SK-N-SH (cell line): ENCODE measurements around the gene KCNG4. TPM values are rescaled to one million over a fixed set of nuclear protein-coding genes. Genes with fewer than 3 reads are reported as not detected.

Experiments used
- CTCF ChIA-PET: fragments of 300-600, 350-600 bp; formaldehyde crosslinking; extraction: SDS; loops from one replicate; lab custom pipeline; 2021; lab: Yijun Ruan, JAX
- POLR2A ChIA-PET: fragments of 350-600 bp; sonication (Branson Sonifier 250); formaldehyde crosslinking; extraction: SDS; loops from one replicate; lab custom pipeline; 2020; ENCODE audit warnings: antibody characterized with exemption, inconsistent platforms; lab: Yijun Ruan, JAX
- DNase-seq: peaks from one replicate; pipeline ENCODE4 v3.0.0; 2012
- H2AFZ ChIP-seq: fragments of 200-600 bp; sonication (generic); 2 replicates; pipeline ENCODE4 v1.8.1; 2016; ENCODE audit warnings: antibody characterized with exemption, mild to moderate bottlenecking, low read depth
- H3F3A ChIP-seq: fragments of 200-600 bp; sonication (generic); replicated peaks from 2 replicates; pipeline ENCODE3; 2016; ENCODE audit warnings: antibody characterized with exemption, mild to moderate bottlenecking; ENCODE audit not compliant: insufficient read depth
- H3K27ac ChIP-seq, 2 experiments: fragments of 200-500 bp in 1 of 2; fragments of 200-600 bp in 1 of 2; sonication (Bioruptor generic) in 1 of 2; sonication (generic), shearing (Covaris generic) in 1 of 2; 2 replicates each; pipeline versions ENCODE4 v1.5.1 to v1.6.1; 2014 to 2016; ENCODE audit warnings: low read depth in 2 of 2, inconsistent platforms in 1 of 2, low read length in 1 of 2, mild to moderate bottlenecking in 1 of 2, mixed read lengths in 1 of 2
- H3K27me3 ChIP-seq: fragments of 200-600 bp; sonication (generic), shearing (Covaris generic); 2 replicates; pipeline ENCODE4 v1.6.1; 2016; ENCODE audit warnings: mixed run types; ENCODE audit not compliant: insufficient read depth
- H3K36me3 ChIP-seq, 2 experiments: fragments of 200-500 bp in 1 of 2; fragments of 200-600 bp in 1 of 2; sonication (Bioruptor generic) in 1 of 2; sonication (generic) in 1 of 2; replicated peaks in 1 of 2; 2 replicates each; pipeline versions ENCODE3 to v1.5.1; 2014 to 2016; ENCODE audit warnings: low read length in 1 of 2, mild to moderate bottlenecking in 1 of 2; ENCODE audit not compliant: insufficient read depth in 2 of 2, control insufficient read depth in 1 of 2
- H3K4me1 ChIP-seq, 2 experiments: fragments of 200-500 bp in 1 of 2; fragments of 200-600 bp in 1 of 2; sonication (Bioruptor generic) in 1 of 2; sonication (generic), shearing (Covaris generic) in 1 of 2; 2 replicates each; pipeline versions ENCODE4 v1.5.1 to v1.6.1; 2014 to 2016; ENCODE audit warnings: low read depth in 1 of 2, low read length in 1 of 2, mixed run types in 1 of 2; ENCODE audit not compliant: insufficient read depth in 2 of 2, control insufficient read depth in 1 of 2
- H3K4me2 ChIP-seq: fragments of 200-600 bp; sonication (generic), shearing (Covaris generic); 2 replicates; pipeline ENCODE4 v1.6.1; 2017; ENCODE audit warnings: mixed run types
- H3K4me3 ChIP-seq, 2 experiments: fragments of 200-500 bp in 1 of 2; fragments of 200-600 bp in 1 of 2; sonication (Bioruptor generic) in 1 of 2; sonication (generic), shearing (Covaris generic) in 1 of 2; 2 replicates each; pipeline versions ENCODE4 v1.5.1 to v1.8.1; 2014 to 2016; ENCODE audit warnings: low read depth in 2 of 2, inconsistent platforms in 1 of 2, low read length in 1 of 2, mild to moderate bottlenecking in 1 of 2, mixed read lengths in 1 of 2, moderate library complexity in 1 of 2
- H3K79me2 ChIP-seq: fragments of 200-600 bp; sonication (generic); 2 replicates; pipeline ENCODE4 v1.8.1; 2017; ENCODE audit warnings: mild to moderate bottlenecking; ENCODE audit not compliant: insufficient read depth
- H3K9ac ChIP-seq: fragments of 200-600 bp; sonication (generic); 2 replicates; pipeline ENCODE4 v1.6.1; 2017; ENCODE audit warnings: mixed run types
- H3K9me2 ChIP-seq: fragments of 200-600 bp; sonication (generic); 2 replicates; pipeline ENCODE4 v1.6.1; 2017; ENCODE audit warnings: mixed run types
- H3K9me3 ChIP-seq: fragments of 200-600 bp; sonication (generic); 2 replicates; pipeline ENCODE4 v1.6.1; 2017; ENCODE audit warnings: mixed run types, mild to moderate bottlenecking, moderate library complexity
- H4K20me1 ChIP-seq: fragments of 200-600 bp; sonication (generic); 2 replicates; pipeline ENCODE4 v1.6.1; 2017; ENCODE audit warnings: mild to moderate bottlenecking, mixed run types; ENCODE audit not compliant: insufficient read depth
- CHD2 ChIP-seq: fragments of 150-350 bp; IDR thresholded peaks from 2 replicates; pipeline ENCODE4 v1.6.1; 2018; ENCODE audit warnings: low read length; ENCODE audit not compliant: partially characterized antibody
- ELF1 ChIP-seq: IDR thresholded peaks from 2 replicates; pipeline ENCODE4 v1.4.0; 2012
- FOSL2 ChIP-seq: IDR thresholded peaks from 2 replicates; pipeline ENCODE4 v1.4.0; 2012; ENCODE audit warnings: low read depth, mild to moderate bottlenecking, moderate library complexity, borderline replicate concordance
- FOXJ3 ChIP-seq: sonication (generic); formaldehyde crosslinking; IDR thresholded peaks from 2 replicates; pipeline ENCODE4 v1.5.1; 2020; ENCODE audit warnings: mild to moderate bottlenecking, missing genetic modification reagents
- GABPA ChIP-seq: IDR thresholded peaks from 2 replicates; pipeline ENCODE4 v1.4.0; 2012; ENCODE audit warnings: low read depth, mild to moderate bottlenecking
- GATA2 ChIP-seq: sonication (generic); formaldehyde crosslinking; IDR thresholded peaks from 2 replicates; pipeline ENCODE4 v1.5.0; 2020; ENCODE audit warnings: mild to moderate bottlenecking, missing genetic modification reagents
- NFIC ChIP-seq: IDR thresholded peaks from 2 replicates; pipeline ENCODE4 v1.4.0; 2012; ENCODE audit warnings: borderline replicate concordance
- RCOR1 ChIP-seq: fragments of 150-350 bp; IDR thresholded peaks from 2 replicates; pipeline ENCODE4 v1.6.1; 2017; ENCODE audit warnings: antibody characterized with exemption, low read length
- RFX5 ChIP-seq: IDR thresholded peaks from 2 replicates; pipeline ENCODE4 v1.6.1; 2012; ENCODE audit warnings: mild to moderate bottlenecking, improper control_type of control experiment, low read length
- RXRA ChIP-seq: IDR thresholded peaks from 2 replicates; pipeline ENCODE4 v1.4.0; 2012; ENCODE audit warnings: low read depth, mild to moderate bottlenecking, borderline replicate concordance
- SIN3A ChIP-seq: IDR thresholded peaks from 2 replicates; pipeline ENCODE4 v1.6.1; 2012; ENCODE audit warnings: low read depth, mild to moderate bottlenecking, low read length, moderate library complexity, borderline replicate concordance
- SMC3 ChIP-seq: IDR thresholded peaks from 2 replicates; pipeline ENCODE4 v1.6.1; 2012; ENCODE audit warnings: low read depth, low read length, improper control_type of control experiment
- TEAD4 ChIP-seq: IDR thresholded peaks from 2 replicates; pipeline ENCODE4 v1.4.0; 2012; ENCODE audit warnings: mild to moderate bottlenecking, borderline replicate concordance; ENCODE audit not compliant: insufficient read depth
- YY1 ChIP-seq: IDR thresholded peaks from 2 replicates; pipeline ENCODE4 v1.4.0; 2012; ENCODE audit warnings: low read depth, mild to moderate bottlenecking
- WGBS: methylation state at CpG from one replicate; pipeline ENCODE4 v1.1.6; 2017; ENCODE audit warnings: low lambda C conversion rate; 5-methylcytosine and 5-hydroxymethylcytosine counted together
- polyA plus RNA-seq, 3 experiments: library from polyadenylated mRNA; depleted of rRNA; stranded (reverse); fragments of >200 nt; gene quantifications; 2 replicates each; pipeline ENCODE4 v1.2.3, GENCODE V29; 2012
- TF ChIP-seq, protein P1 (sequence below): IDR thresholded peaks from 2 replicates; pipeline ENCODE4 v1.4.0; 2012; ENCODE audit warnings: low read depth, borderline replicate concordance
- TF ChIP-seq, protein P2 (sequence below): IDR thresholded peaks from 2 replicates; pipeline ENCODE4; 2012
- TF ChIP-seq, protein P3 (sequence below): fragments of 150-350 bp; IDR thresholded peaks from 2 replicates; pipeline ENCODE4 v1.6.1; 2017; ENCODE audit warnings: antibody characterized with exemption, low read length, low read depth, borderline replicate concordance

Gene KCNG4
- polyA plus RNA-seq, 1 of the 3 experiments (the other 2 are of a cell fraction): not detected

DNA sequence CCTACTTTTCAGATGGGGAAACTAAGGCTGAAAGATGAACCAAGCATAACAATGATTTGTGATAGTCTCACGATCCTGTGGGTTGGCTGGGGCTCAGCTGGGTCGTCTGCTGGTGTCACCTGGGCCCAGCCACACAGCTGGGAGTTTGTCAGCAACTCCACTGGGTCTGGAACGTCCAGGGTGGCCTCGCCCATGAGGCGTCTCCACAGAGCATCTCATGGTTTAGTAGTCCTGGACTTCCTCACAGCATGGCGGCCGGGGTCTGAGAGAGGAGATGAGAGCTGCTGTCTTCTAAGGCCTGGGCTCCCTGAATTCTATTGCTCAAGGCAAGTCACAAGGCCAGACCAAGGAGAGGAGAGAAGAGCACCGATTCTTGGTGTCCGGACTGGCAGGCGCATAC lies 30.7 kb upstream of the KCNG4 start:
- Histone ChIP-seq H2AFZ (no peak overlapping the region), H3K27me3 (no peaks in the 10 kb centered on the region; the same call in 1 of the 2 replicates), H3K4me1 (peaks cover 0 to 4% of the 10 kb centered on the region in 2 experiments; a peak in 1 of 4 replicates), H4K20me1 (no peaks in the 10 kb centered on the region), H3K36me3 (no peaks in the 10 kb centered on the region), H3K9me2 (no peaks in the 10 kb centered on the region), H3K4me2 (no peak overlapping the region), H3K79me2 (no peaks in the 10 kb centered on the region), H3F3A (no peaks in the 10 kb centered on the region), H3K4me3 (no peak overlapping the region)
- WGBS: 49% methylated on average over 7 of the region's 10 CpGs
- no peak for DNase-seq
- POLR2A ChIA-PET: no interaction called here
- TF ChIP-seq CHD2: no peak
- no peak for TF ChIP-seq RFX5
- TF ChIP-seq GATA2 (CRISPR knock-in tag): no peak
- TF ChIP-seq FOSL2: no peak
- no peak for TF ChIP-seq RXRA
- no peak for TF ChIP-seq SIN3A
- no peak for TF ChIP-seq ELF1
- TF ChIP-seq NFIC: no peak
- TF ChIP-seq RCOR1: no peak
- TF ChIP-seq, all 33 proteins: peak for 0
- CTCF ChIA-PET: interaction anchor here (1.0 to 3.0 kb wide), 3 partner anchors 37 to 236 kb away, joined by 3 to 9 read pairs (median 9); no protein-coding TSS in a partner anchor
- Histone ChIP-seq H3K9ac (no peak overlapping the region), H3K9me3 (no peaks in the 10 kb centered on the region), H3K27ac (no peak overlapping the region)

DNA sequence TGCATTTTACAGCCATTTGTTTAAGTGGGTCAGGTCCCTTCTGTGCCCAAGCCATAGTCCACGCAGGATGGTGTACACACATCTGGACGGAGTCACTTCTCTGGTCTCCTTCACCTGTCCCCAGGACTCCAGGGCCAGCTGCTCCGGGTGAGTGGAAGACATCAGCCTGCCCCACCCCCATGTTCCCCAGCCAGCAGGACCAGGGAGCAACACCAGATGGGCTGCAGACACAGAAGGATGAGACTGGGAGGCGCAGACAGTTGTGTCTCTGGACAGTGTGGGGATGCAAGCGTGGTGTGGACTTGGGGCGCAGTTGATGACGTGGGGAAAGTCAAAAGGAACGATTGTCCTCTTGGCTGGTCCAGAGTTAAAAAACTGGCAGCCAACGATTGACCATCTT lies 30.3 kb upstream of the KCNG4 start:
- no peak for DNase-seq
- Histone ChIP-seq H4K20me1 (no peaks in the 10 kb centered on the region), H3K4me3 (no peak overlapping the region), H3K4me1 (peaks cover 0 to 4% of the 10 kb centered on the region in 2 experiments; a peak in 1 of 4 replicates), H3K9me2 (no peaks in the 10 kb centered on the region), H3K27ac (no peak overlapping the region), H3K4me2 (no peak overlapping the region), H3F3A (no peaks in the 10 kb centered on the region), H3K9me3 (no peaks in the 10 kb centered on the region), H2AFZ (no peak overlapping the region)
- CTCF ChIA-PET: interaction anchor here (1.0 to 2.5 kb wide), 2 partner anchors 214 to 236 kb away, joined by 3 to 9 read pairs; no protein-coding TSS in a partner anchor
- POLR2A ChIA-PET: no interaction called here
- no peak for TF ChIP-seq YY1
- TF ChIP-seq, protein P1, sequence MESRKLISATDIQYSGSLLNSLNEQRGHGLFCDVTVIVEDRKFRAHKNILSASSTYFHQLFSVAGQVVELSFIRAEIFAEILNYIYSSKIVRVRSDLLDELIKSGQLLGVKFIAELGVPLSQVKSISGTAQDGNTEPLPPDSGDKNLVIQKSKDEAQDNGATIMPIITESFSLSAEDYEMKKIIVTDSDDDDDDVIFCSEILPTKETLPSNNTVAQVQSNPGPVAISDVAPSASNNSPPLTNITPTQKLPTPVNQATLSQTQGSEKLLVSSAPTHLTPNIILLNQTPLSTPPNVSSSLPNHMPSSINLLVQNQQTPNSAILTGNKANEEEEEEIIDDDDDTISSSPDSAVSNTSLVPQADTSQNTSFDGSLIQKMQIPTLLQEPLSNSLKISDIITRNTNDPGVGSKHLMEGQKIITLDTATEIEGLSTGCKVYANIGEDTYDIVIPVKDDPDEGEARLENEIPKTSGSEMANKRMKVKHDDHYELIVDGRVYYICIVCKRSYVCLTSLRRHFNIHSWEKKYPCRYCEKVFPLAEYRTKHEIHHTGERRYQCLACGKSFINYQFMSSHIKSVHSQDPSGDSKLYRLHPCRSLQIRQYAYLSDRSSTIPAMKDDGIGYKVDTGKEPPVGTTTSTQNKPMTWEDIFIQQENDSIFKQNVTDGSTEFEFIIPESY: no peak
- TF ChIP-seq CHD2: no peak
- TF ChIP-seq TEAD4: no peak
- TF ChIP-seq, protein P2, sequence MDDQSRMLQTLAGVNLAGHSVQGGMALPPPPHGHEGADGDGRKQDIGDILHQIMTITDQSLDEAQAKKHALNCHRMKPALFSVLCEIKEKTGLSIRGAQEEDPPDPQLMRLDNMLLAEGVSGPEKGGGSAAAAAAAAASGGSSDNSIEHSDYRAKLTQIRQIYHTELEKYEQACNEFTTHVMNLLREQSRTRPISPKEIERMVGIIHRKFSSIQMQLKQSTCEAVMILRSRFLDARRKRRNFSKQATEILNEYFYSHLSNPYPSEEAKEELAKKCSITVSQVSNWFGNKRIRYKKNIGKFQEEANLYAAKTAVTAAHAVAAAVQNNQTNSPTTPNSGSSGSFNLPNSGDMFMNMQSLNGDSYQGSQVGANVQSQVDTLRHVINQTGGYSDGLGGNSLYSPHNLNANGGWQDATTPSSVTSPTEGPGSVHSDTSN: no peak
- TF ChIP-seq FOXJ3 (CRISPR knock-in tag): no peak
- TF ChIP-seq SMC3: no peak
- no peak for TF ChIP-seq RCOR1
- no peak for TF ChIP-seq NFIC
- TF ChIP-seq GABPA: no peak
- TF ChIP-seq, protein P3, sequence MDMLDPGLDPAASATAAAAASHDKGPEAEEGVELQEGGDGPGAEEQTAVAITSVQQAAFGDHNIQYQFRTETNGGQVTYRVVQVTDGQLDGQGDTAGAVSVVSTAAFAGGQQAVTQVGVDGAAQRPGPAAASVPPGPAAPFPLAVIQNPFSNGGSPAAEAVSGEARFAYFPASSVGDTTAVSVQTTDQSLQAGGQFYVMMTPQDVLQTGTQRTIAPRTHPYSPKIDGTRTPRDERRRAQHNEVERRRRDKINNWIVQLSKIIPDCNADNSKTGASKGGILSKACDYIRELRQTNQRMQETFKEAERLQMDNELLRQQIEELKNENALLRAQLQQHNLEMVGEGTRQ: no peak
- TF ChIP-seq, all 33 proteins: peak for 0
- no peaks in the 10 kb centered on the region; the same call in 1 of the 2 replicates for H3K27me3 ChIP-seq
- H3K79me2 ChIP-seq: no peaks in the 10 kb centered on the region
- 60% methylated on average over 9 of the region's 9 CpGs for WGBS
- no peaks in the 10 kb centered on the region for H3K36me3 ChIP-seq
- no peak overlapping the region for H3K9ac ChIP-seq
